Esophagus muscularis mucosa (tissue), 4 donors: ENCODE data around the gene LRRC10B.

ENCODE experiments used
- EP300 ChIP-seq: sonication (generic); formaldehyde crosslinking; IDR thresholded peaks from one replicate; pipeline ENCODE4 v1.6.1; 2017; ENCODE audit warnings: antibody characterized with exemption
- POLR2A ChIP-seq: fragments of 450-650 bp; IDR thresholded peaks from one replicate; pipeline ENCODE4 v1.6.1; 2017; ENCODE audit warnings: antibody characterized with exemption, moderate library complexity, mild to moderate bottlenecking, low read depth
- POLR2AphosphoS5 ChIP-seq, 2 donors: sonication (generic); formaldehyde crosslinking; IDR thresholded peaks; one replicate each; pipeline ENCODE4 v1.6.1; 2017; ENCODE audit warnings: antibody characterized with exemption in 2 of 2
- TF ChIP-seq, protein P1 (sequence below), 3 experiments: fragments of 200-600 bp in 2 of 3; fragments of 450-650 bp in 1 of 3; sonication (generic) in 2 of 3; IDR thresholded peaks; one replicate each; pipeline ENCODE4 v1.5.1; 2017 to 2019; ENCODE audit warnings: antibody characterized with exemption in 3 of 3, mild to moderate bottlenecking in 2 of 3, moderate library complexity in 1 of 3

GRCh38 chr11:61516191-61516590 is 7.6 kb downstream of the LRRC10B start:
- no peak for TF ChIP-seq POLR2A
- TF ChIP-seq, protein P1, sequence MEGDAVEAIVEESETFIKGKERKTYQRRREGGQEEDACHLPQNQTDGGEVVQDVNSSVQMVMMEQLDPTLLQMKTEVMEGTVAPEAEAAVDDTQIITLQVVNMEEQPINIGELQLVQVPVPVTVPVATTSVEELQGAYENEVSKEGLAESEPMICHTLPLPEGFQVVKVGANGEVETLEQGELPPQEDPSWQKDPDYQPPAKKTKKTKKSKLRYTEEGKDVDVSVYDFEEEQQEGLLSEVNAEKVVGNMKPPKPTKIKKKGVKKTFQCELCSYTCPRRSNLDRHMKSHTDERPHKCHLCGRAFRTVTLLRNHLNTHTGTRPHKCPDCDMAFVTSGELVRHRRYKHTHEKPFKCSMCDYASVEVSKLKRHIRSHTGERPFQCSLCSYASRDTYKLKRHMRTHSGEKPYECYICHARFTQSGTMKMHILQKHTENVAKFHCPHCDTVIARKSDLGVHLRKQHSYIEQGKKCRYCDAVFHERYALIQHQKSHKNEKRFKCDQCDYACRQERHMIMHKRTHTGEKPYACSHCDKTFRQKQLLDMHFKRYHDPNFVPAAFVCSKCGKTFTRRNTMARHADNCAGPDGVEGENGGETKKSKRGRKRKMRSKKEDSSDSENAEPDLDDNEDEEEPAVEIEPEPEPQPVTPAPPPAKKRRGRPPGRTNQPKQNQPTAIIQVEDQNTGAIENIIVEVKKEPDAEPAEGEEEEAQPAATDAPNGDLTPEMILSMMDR (IDR thresholded peaks at IDR 0.05): no peak
- TF ChIP-seq POLR2AphosphoS5 (IDR thresholded peaks at IDR 0.05): no peak
- TF ChIP-seq EP300: no peak
